Activated T-cell treated with anti-CD3 and anti-CD28 coated beads, Interleukin-2, amount 50 U/mL, for 1 hour (primary cell): ENCODE measurements around the gene GLO1.
"Not testable (repeated sequence)": the region's sequence is repeated elsewhere in the genome, so short reads cannot be mapped to it uniquely, and the experiment has no call there.

Experiments
- DNase-seq: peaks from one replicate; pipeline ENCODE4 v3.0.0-alpha.2; 2020

Gene GLO1

GRCh38 chr6:38703949-38704590, 1.1 kb upstream of the GLO1 start:
- no peak for DNase-seq

- DNase-seq: no peak
Measured at GRCh38 chr6:38701551-38701950, 1.4 kb downstream of the GLO1 start.

- not testable (repeated sequence) for DNase-seq
Measured at GRCh38 chr6:38699702-38700101, 3.2 kb downstream of the GLO1 start.

GRCh38 chr6:38697846-38698245, 5.1 kb downstream of the GLO1 start:
- DNase-seq: no peak

- DNase-seq: no peak
Measured at GRCh38 chr6:38696345-38696744, 6.6 kb downstream of the GLO1 start.

- DNase-seq: no peak
Measured at GRCh38 chr6:38695933-38696332, 7.0 kb downstream of the GLO1 start.

GRCh38 chr6:38695227-38695900, 7.6 kb downstream of the GLO1 start:
- no peak for DNase-seq

- DNase-seq: no peak
Measured at GRCh38 chr6:38688579-38689087, 14.3 kb downstream of the GLO1 start.

- no peak for DNase-seq
Measured at GRCh38 chr6:38687549-38687948, 15.4 kb downstream of the GLO1 start.

GRCh38 chr6:38687043-38687353, 15.9 kb downstream of the GLO1 start:
- no peak for DNase-seq

GRCh38 chr6:38686270-38687042, 16.5 kb downstream of the GLO1 start:
- no peak for DNase-seq

- DNase-seq: no peak
Measured at GRCh38 chr6:38684904-38685303, 18.0 kb downstream of the GLO1 start.

- no peak for DNase-seq
Measured at GRCh38 chr6:38684237-38684636, 18.7 kb downstream of the GLO1 start.

- DNase-seq: no peak
Measured at GRCh38 chr6:38681850-38682249, 21.1 kb downstream of the GLO1 start.

GRCh38 chr6:38679668-38680067, 23.3 kb downstream of the GLO1 start:
- no peak for DNase-seq

- no peak for DNase-seq
Measured at GRCh38 chr6:38678178-38678760, 24.7 kb downstream of the GLO1 start.

- DNase-seq: no peak
Measured at GRCh38 chr6:38676974-38677544, 25.9 kb downstream of the GLO1 start.

- no peak for DNase-seq
Measured at GRCh38 chr6:38676236-38676973, 26.5 kb downstream of the GLO1 start.

- no peak for DNase-seq
Measured at GRCh38 chr6:38673397-38674165, 29.4 kb downstream of the GLO1 start.

- DNase-seq: no peak
Measured at GRCh38 chr6:38671885-38672467, 31.0 kb downstream of the GLO1 start.

- DNase-seq: no peak
Measured at GRCh38 chr6:38658418-38659167, 44.4 kb downstream of the GLO1 start.
